Tibial nerve (tissue), 3 donors: ENCODE measurements around the gene TRAF3.

Experiments used
- POLR2A ChIP-seq, 2 donors: fragments of 450-650 bp; IDR thresholded peaks; one replicate each; pipeline ENCODE4 v1.6.1; 2017; ENCODE audit warnings: antibody characterized with exemption in 2 of 2, mild to moderate bottlenecking in 2 of 2, moderate library complexity in 2 of 2
- TF ChIP-seq, protein P1 (sequence below), 5 experiments: fragments of 200-600 bp in 3 of 5; fragments of 450-650 bp in 2 of 5; sonication (generic) in 3 of 5; IDR thresholded peaks; one replicate each; pipeline ENCODE4 v1.5.1; 2016 to 2019; ENCODE audit warnings: antibody characterized with exemption in 5 of 5, mild to moderate bottlenecking in 3 of 5, moderate library complexity in 2 of 5

- TF ChIP-seq, protein P1, sequence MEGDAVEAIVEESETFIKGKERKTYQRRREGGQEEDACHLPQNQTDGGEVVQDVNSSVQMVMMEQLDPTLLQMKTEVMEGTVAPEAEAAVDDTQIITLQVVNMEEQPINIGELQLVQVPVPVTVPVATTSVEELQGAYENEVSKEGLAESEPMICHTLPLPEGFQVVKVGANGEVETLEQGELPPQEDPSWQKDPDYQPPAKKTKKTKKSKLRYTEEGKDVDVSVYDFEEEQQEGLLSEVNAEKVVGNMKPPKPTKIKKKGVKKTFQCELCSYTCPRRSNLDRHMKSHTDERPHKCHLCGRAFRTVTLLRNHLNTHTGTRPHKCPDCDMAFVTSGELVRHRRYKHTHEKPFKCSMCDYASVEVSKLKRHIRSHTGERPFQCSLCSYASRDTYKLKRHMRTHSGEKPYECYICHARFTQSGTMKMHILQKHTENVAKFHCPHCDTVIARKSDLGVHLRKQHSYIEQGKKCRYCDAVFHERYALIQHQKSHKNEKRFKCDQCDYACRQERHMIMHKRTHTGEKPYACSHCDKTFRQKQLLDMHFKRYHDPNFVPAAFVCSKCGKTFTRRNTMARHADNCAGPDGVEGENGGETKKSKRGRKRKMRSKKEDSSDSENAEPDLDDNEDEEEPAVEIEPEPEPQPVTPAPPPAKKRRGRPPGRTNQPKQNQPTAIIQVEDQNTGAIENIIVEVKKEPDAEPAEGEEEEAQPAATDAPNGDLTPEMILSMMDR (IDR thresholded peaks at IDR 0.05) = no peak
- TF ChIP-seq POLR2A (IDR thresholded peaks at IDR 0.05) = no peak
These were observed 150.7 kb downstream of the TRAF3 start for GRCh38 chr14:102927878-102928411.
